Measurements from ENCODE around the gene QPCT.

DNA sequence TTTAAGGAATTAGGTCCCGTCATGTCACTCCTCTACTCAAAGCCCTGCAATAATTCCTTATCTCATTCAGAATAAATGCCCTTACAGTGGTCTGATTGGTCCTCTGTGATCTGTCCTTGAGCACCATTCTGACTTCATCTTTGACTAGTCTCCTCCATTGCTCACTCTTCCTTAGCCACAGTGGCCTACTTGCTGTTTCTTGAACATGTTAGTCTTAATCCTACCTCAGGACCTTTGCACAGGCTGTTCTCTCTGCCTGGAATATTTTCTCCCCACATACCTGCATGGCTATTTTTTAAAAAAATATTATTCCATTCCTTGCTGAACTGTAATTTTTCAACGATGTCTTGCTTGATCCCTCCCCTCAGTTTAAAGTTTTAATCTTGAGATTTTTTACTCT lies 48.0 kb downstream of the QPCT start:
- no peak for TF ChIP-seq CTCF (IDR thresholded peaks at IDR 0.05)
- no peak for TF ChIP-seq POLR2A (IDR thresholded peaks at IDR 0.05)
